ENCODE results near the gene PERM1.
"Not testable (repeated sequence)": the region's sequence is repeated elsewhere in the genome, so short reads cannot be mapped to it uniquely, and the experiment has no call there.

Gene PERM1

GRCh38 chr1:978069-978834 lies 3.6 kb downstream of the PERM1 start:
- Histone ChIP-seq H3K4me3 (ENCODE audit: low read depth, low read length, poor library complexity, severe bottlenecking) (no peak overlapping the region), H3F3A (ENCODE audit: insufficient read depth, low read length) (no peaks in the 10 kb centered on the region), H3K79me2 (ENCODE audit: insufficient read depth, low read length) (no peaks in the 10 kb centered on the region), H3K4me2 (ENCODE audit: low read length) (no peak overlapping the region), H3K4me1 (ENCODE audit: insufficient read depth, low read length, severe bottlenecking) (peaks cover 7% of the 10 kb centered on the region), H3K9ac (ENCODE audit: low read length) (no peak overlapping the region), H2AFZ (ENCODE audit: low read length) (no peak overlapping the region), H3K9me3 (ENCODE audit: low read length) (no peaks in the 10 kb centered on the region), H3K27ac (ENCODE audit: low read depth, low read length, poor library complexity, severe bottlenecking) (no peak overlapping the region), H4K20me1 (ENCODE audit: insufficient read depth, low read length) (no peaks in the 10 kb centered on the region), H3K27me3 (ENCODE audit: insufficient read depth, low read length) (peaks cover 6% of the 10 kb centered on the region; the same call in 1 of the 2 replicates), H3K36me3 (ENCODE audit: insufficient read depth, low read length) (no peaks in the 10 kb centered on the region), H3K9me2 (ENCODE audit: low read depth, low read length) (no peaks in the 10 kb centered on the region)
- TF ChIP-seq EZH2 (IDR thresholded peaks at IDR 0.05; ENCODE audit: borderline replicate concordance, low read length): no peak
- no peak for TF ChIP-seq CTCF (IDR thresholded peaks at IDR 0.05; ENCODE audit: low read length)

GRCh38 chr1:976791-977190 lies 5.1 kb downstream of the PERM1 start:
- not testable (repeated sequence) for H3K4me1 ChIP-seq (ENCODE audit: insufficient read depth, low read length, severe bottlenecking); H3F3A ChIP-seq (ENCODE audit: insufficient read depth, low read length); H3K9ac ChIP-seq (ENCODE audit: low read length); H3K79me2 ChIP-seq (ENCODE audit: insufficient read depth, low read length); H3K27me3 ChIP-seq (ENCODE audit: insufficient read depth, low read length); H3K4me3 ChIP-seq (ENCODE audit: low read depth, low read length, poor library complexity, severe bottlenecking); H4K20me1 ChIP-seq (ENCODE audit: insufficient read depth, low read length); H3K27ac ChIP-seq (ENCODE audit: low read depth, low read length, poor library complexity, severe bottlenecking); H3K9me2 ChIP-seq (ENCODE audit: low read depth, low read length); H3K36me3 ChIP-seq (ENCODE audit: insufficient read depth, low read length); H3K9me3 ChIP-seq (ENCODE audit: low read length); H3K4me2 ChIP-seq (ENCODE audit: low read length); H2AFZ ChIP-seq (ENCODE audit: low read length)

GRCh38 chr1:975896-976683 lies 5.8 kb downstream of the PERM1 start:
- Histone ChIP-seq H2AFZ (ENCODE audit: low read length) (no peak overlapping the region), H3K9ac (ENCODE audit: low read length) (no peak overlapping the region), H3F3A (ENCODE audit: insufficient read depth, low read length) (no peaks in the 10 kb centered on the region), H3K9me3 (ENCODE audit: low read length) (no peaks in the 10 kb centered on the region), H4K20me1 (ENCODE audit: insufficient read depth, low read length) (no peaks in the 10 kb centered on the region), H3K79me2 (ENCODE audit: insufficient read depth, low read length) (no peaks in the 10 kb centered on the region), H3K36me3 (ENCODE audit: insufficient read depth, low read length) (no peaks in the 10 kb centered on the region), H3K4me1 (ENCODE audit: insufficient read depth, low read length, severe bottlenecking) (peaks cover 7% of the 10 kb centered on the region), H3K9me2 (ENCODE audit: low read depth, low read length) (no peaks in the 10 kb centered on the region), H3K27me3 (ENCODE audit: insufficient read depth, low read length) (peaks cover 6% of the 10 kb centered on the region; the same call in 1 of the 2 replicates), H3K27ac (ENCODE audit: low read depth, low read length, poor library complexity, severe bottlenecking) (no peak overlapping the region), H3K4me2 (ENCODE audit: low read length) (peak overlapping the region; percentile 39; the same call in 1 of the 2 replicates), H3K4me3 (ENCODE audit: low read depth, low read length, poor library complexity, severe bottlenecking) (peak overlapping the region; percentile 19)
- TF ChIP-seq CTCF (IDR thresholded peaks at IDR 0.05; ENCODE audit: low read length) (peak; percentile 57), EZH2 (IDR thresholded peaks at IDR 0.05; ENCODE audit: borderline replicate concordance, low read length) (no peak)

Data from OCI-LY1 (cell line).